Lower leg skin (tissue), 4 donors: ENCODE data around the gene ASB13. TPM values are rescaled to one million over a fixed set of nuclear protein-coding genes. Genes with fewer than 3 reads are reported as not detected.

Source experiments
- DNase-seq, 2 donors: peaks; one replicate each; pipeline ENCODE4 v3.0.0-alpha.2; 2019; ENCODE audit warnings: low spot score in 2 of 2
- H3K4me3 ChIP-seq: fragments of 200-600 bp; sonication (generic); 2 replicates; pipeline ENCODE4 v1.5.1; 2017; ENCODE audit warnings: mild to moderate bottlenecking, low read depth; ENCODE audit not compliant: poor library complexity, severe bottlenecking
- CTCF ChIP-seq, 3 donors: fragments of 450-650 bp; IDR thresholded peaks; one replicate each; pipeline ENCODE4 v1.5.1; 2016; ENCODE audit warnings: antibody characterized with exemption in 3 of 3, mild to moderate bottlenecking in 3 of 3, moderate library complexity in 2 of 3
- POLR2A ChIP-seq, 2 donors: fragments of 450-650 bp; IDR thresholded peaks; one replicate each; pipeline ENCODE4 v1.6.1; 2016 to 2017; ENCODE audit warnings: antibody characterized with exemption in 2 of 2, mild to moderate bottlenecking in 1 of 2, moderate library complexity in 1 of 2
- WGBS, 2 donors: methylation state at CpG; one replicate each; pipeline ENCODE4 v1.1.5; 2018; 5-methylcytosine and 5-hydroxymethylcytosine counted together
- intact Hi-C: fragments of 100-400 bp; cut with DNase I; formaldehyde crosslinking; loops from one replicate; pipeline ENCODE4 v1.15.0; 2023; ENCODE audit warnings: low total_unique reads
- total RNA-seq, 4 donors: library from RNA; depleted of rRNA; stranded (reverse); fragments of >200 nt; gene quantifications; one replicate each; pipeline ENCODE4 v1.1.0, GENCODE V29; 2016

Gene ASB13
- total RNA-seq, 4 donors from 2014 or later, result 9.9 to 28.5 (median 18.4) TPM

- intact Hi-C loops, result no loop called here
- TF ChIP-seq POLR2A (IDR thresholded peaks at IDR 0.05) (no peak), CTCF (IDR thresholded peaks at IDR 0.05) (no peak)
- H3K4me3 ChIP-seq, result no peak overlapping the region
- WGBS, 2 donors, result 90 to 96% methylated on average over 1 of the region's 1 CpG
- DNase-seq, result no peak
These were observed 3.2 kb upstream of the ASB13 start for GRCh38 chr10:5669604-5670003.

GRCh38 chr10:5668429-5668828 lies 2.0 kb upstream of the ASB13 start:
- no peak overlapping the region for H3K4me3 ChIP-seq
- WGBS, 2 donors, result 85 to 88% methylated on average over 4 of the region's 4 CpGs
- intact Hi-C loops, result no loop called here
- DNase-seq, result no peak
- no peak for TF ChIP-seq CTCF (IDR thresholded peaks at IDR 0.05)

GRCh38 chr10:5666841-5667630 lies 641 bp upstream of the ASB13 start:
- 35 to 36% methylated on average over 15 of the region's 15 CpGs for WGBS, 2 donors
- TF ChIP-seq CTCF (IDR thresholded peaks at IDR 0.05) (no peak), POLR2A (IDR thresholded peaks at IDR 0.05) (no peak)
- intact Hi-C loops, result no loop called here
- peak overlapping the region; percentile 94 for H3K4me3 ChIP-seq
- peak; percentile 9 to 74 for DNase-seq

GRCh38 chr10:5665373-5666007 lies 905 bp downstream of the ASB13 start:
- intact Hi-C loops, result no loop called here
- H3K4me3 ChIP-seq, result peak overlapping the region; percentile 94
- DNase-seq, result no peak
- WGBS, 2 donors, result 9 to 13% methylated on average over 9 of the region's 9 CpGs
- TF ChIP-seq POLR2A (IDR thresholded peaks at IDR 0.05) (no peak), CTCF (IDR thresholded peaks at IDR 0.05) (no peak)

GRCh38 chr10:5663692-5664427 lies 2.5 kb downstream of the ASB13 start:
- TF ChIP-seq POLR2A (IDR thresholded peaks at IDR 0.05) (no peak), CTCF (IDR thresholded peaks at IDR 0.05) (no peak)
- H3K4me3 ChIP-seq, result no peak overlapping the region
- WGBS, 2 donors, result 74 to 76% methylated on average over 12 of the region's 12 CpGs
- intact Hi-C loops, result no loop called here
- DNase-seq, result peak in 1 of 2 donors; percentile 82
